K562 (cell line): Measurements from ENCODE around the gene MIDN. TPM values are rescaled to one million over a fixed set of nuclear protein-coding genes. Genes with fewer than 3 reads are reported as not detected.

ENCODE experiments used
- CHD1 ChIP-seq: fragments of 200-600 bp; sonication (generic); IDR thresholded peaks from one replicate; pipeline ENCODE4 v1.6.1; 2012; ENCODE audit warnings: mild to moderate bottlenecking, moderate library complexity, low read length, inconsistent platforms
- CHD4 ChIP-seq: fragments of 200-600 bp; sonication (generic); IDR thresholded peaks from 3 replicates; pipeline ENCODE4 v1.6.1; 2012; ENCODE audit warnings: low read depth, mild to moderate bottlenecking, mixed read lengths, low read length, inconsistent platforms; ENCODE audit not compliant: insufficient read depth, insufficient replicate concordance, poor library complexity, severe bottlenecking
- HDAC6 ChIP-seq: IDR thresholded peaks from 2 replicates; pipeline ENCODE4 v1.6.1; 2012; ENCODE audit warnings: low read depth, mild to moderate bottlenecking, control low read depth, inconsistent platforms, low read length, moderate library complexity
- KLF13 ChIP-seq: fragments of 450-650 bp; IDR thresholded peaks from 2 replicates; pipeline ENCODE4 v1.6.1; 2016; ENCODE audit warnings: missing genetic modification characterization, low read depth, mild to moderate bottlenecking, missing compliant biosample characterization, moderate library complexity, borderline replicate concordance
- NR4A1 ChIP-seq, 2 experiments: fragments of 250-450 bp in 1 of 2; fragments of 450-650 bp in 1 of 2; sonication (Bioruptor Pico) in 1 of 2; IDR thresholded peaks; 2 replicates each; pipeline versions ENCODE4 v1.4.0 to v1.6.1; 2016 to 2020; ENCODE audit warnings: mild to moderate bottlenecking in 2 of 2, missing compliant biosample characterization in 1 of 2, missing genetic modification characterization in 1 of 2, moderate library complexity in 1 of 2
- RCOR1 ChIP-seq, 2 experiments: IDR thresholded peaks; 2 replicates each; pipeline ENCODE4 v1.6.1; 2012; ENCODE audit warnings: low read depth in 2 of 2, low read length in 2 of 2, borderline replicate concordance in 1 of 2, improper control_type of control experiment in 1 of 2
- SIN3A ChIP-seq, 2 experiments: fragments of 150-350 bp in 1 of 2; IDR thresholded peaks; 2 replicates each; pipeline ENCODE4 v1.6.1; 2011 to 2016; ENCODE audit warnings: borderline replicate concordance in 2 of 2, low read depth in 2 of 2, low read length in 2 of 2, mild to moderate bottlenecking in 2 of 2, moderate library complexity in 2 of 2; ENCODE audit not compliant: control insufficient read depth in 1 of 2
- ZNF140 ChIP-seq: fragments of 250-450 bp; sonication (Bioruptor Pico); IDR thresholded peaks from 2 replicates; pipeline ENCODE4 v1.8.0; 2021; ENCODE audit warnings: moderate library complexity, mild to moderate bottlenecking, inconsistent platforms
- ZNF408 ChIP-seq: fragments of 250-450 bp; sonication (Bioruptor Pico); IDR thresholded peaks from 2 replicates; pipeline ENCODE4 v1.4.0; 2020; ENCODE audit warnings: low read depth, mild to moderate bottlenecking, moderate library complexity
- ZNF589 ChIP-seq: fragments of 200-800 bp; sonication (Bioruptor generic); IDR thresholded peaks from 2 replicates; pipeline ENCODE4 v1.6.1; 2016; ENCODE audit warnings: low read depth, missing genetic modification characterization, missing compliant biosample characterization
- ZNF668 ChIP-seq: fragments of 250-450 bp; sonication (Bioruptor Pico); IDR thresholded peaks from 2 replicates; pipeline ENCODE4 v1.8.0; 2022; ENCODE audit warnings: mild to moderate bottlenecking, inconsistent platforms
- polyA plus RNA-seq, 8 experiments: library from polyadenylated mRNA; depleted of rRNA in 4 of 8; stranded (reverse) in 5 of 8; unstranded in 3 of 8; fragments of >200 nt; fragmentation: Nextera tagmentation in 2 of 8; fragmentation: Illumina TruSeq in 1 of 8; extraction: Ambion mirVana in 2 of 8; extraction: Trizol in 1 of 8; gene quantifications; 2 replicates each; pipeline versions ENCODE4 v1.2.1 to v1.2.3, GENCODE V29; 2011 to 2014; ENCODE audit warnings: inconsistent platforms in 1 of 8, missing spikeins in 1 of 8
- total RNA-seq, 7 experiments: library from RNA; depleted of rRNA in 6 of 7; stranded (reverse); fragments of >200 nt in 6 of 7; fragmentation: Illumina TruSeq in 2 of 7; extraction: Trizol in 2 of 7; gene quantifications; 2 replicates each; pipeline versions ENCODE4 v1.2.1 to v1.2.3, GENCODE V29; 2011 to 2021; ENCODE audit warnings: low replicate concordance in 1 of 7
- TF ChIP-seq, protein P1 (sequence below): sonication (generic); formaldehyde crosslinking; IDR thresholded peaks from 2 replicates; pipeline ENCODE4 v1.8.0; 2022; ENCODE audit warnings: mild to moderate bottlenecking, low read depth, missing genetic modification reagents
- TF ChIP-seq, protein P2 (sequence below): sonication (generic); formaldehyde crosslinking; IDR thresholded peaks from 2 replicates; pipeline ENCODE4 v1.5.0; 2020; ENCODE audit warnings: missing genetic modification reagents
- TF ChIP-seq, protein P3 (sequence below): sonication (generic); formaldehyde crosslinking; IDR thresholded peaks from 2 replicates; pipeline ENCODE4 v1.8.0; 2022; ENCODE audit warnings: missing genetic modification reagents, mild to moderate bottlenecking, moderate library complexity, borderline replicate concordance
- TF ChIP-seq, protein P4 (sequence below): fragments of 450-650 bp; formaldehyde crosslinking; IDR thresholded peaks from 2 replicates; pipeline ENCODE4 v1.4.0; 2022; ENCODE audit warnings: missing genetic modification characterization
- TF ChIP-seq, protein P5 (sequence below): fragments of 450-650 bp; IDR thresholded peaks from 2 replicates; pipeline ENCODE4 v1.6.1; 2017; ENCODE audit warnings: antibody characterized with exemption

MIDN gene
- total and polyA plus RNA-seq, 9 of the 15 experiments (the other 6 are each of a cell fraction or from before 2014, with no cell fraction given), result 0.17 to 120 (median 10.1) TPM

DNA sequence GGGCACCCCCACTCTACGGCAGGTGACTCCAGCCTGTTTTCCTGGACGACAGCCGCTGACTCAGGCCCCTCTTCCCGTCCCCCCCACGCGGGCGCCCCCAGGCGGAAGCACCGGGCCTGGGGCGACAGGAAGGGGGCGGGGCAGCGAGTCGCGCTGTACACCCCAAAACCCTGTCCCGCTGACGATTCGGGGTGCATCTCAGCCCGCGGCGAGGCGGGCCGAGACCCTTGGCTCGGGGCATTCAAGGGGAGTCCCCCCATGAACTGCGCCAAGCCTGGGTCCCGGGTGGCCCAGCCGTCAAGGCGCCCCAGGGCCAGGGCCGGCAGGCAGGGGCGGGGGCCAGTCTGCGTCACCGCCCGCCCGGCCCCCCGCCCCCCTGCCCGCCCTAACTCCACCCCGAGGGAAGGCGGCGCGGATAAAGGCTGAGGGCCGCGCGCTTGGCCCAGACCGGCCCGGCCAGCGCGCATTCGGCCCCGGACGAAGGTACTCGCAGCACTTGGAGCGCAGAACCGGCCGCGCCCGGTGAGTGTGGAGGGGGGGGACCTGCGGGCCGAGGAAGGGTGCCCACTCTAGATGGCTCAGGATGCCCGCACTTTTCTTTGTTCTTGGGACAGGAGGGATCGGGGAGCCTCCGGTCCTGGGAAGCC is at the start of gene MIDN (continued):
- TF ChIP-seq ZNF668 (CRISPR knock-in tag) (no peak), ZNF408 (CRISPR knock-in tag) (no peak), ZNF140 (CRISPR knock-in tag) (no peak), HDAC6 (no peak), ZNF589 (CRISPR knock-in tag) (no peak; the same call in 1 of the 2 replicates), SIN3A (IDR thresholded peaks at IDR 0.05; ENCODE audit: borderline replicate concordance in 2 of 2, control insufficient read depth in 1 of 2, low read depth in 2 of 2, low read length in 2 of 2) (peak; percentile 58 to 73; a peak in 3 of 4 replicates), CHD4 (no peak), NR4A1 (CRISPR knock-in tag; IDR thresholded peaks at IDR 0.05) (no peak), NR4A1 (tag; IDR thresholded peaks at IDR 0.05) (no peak), RCOR1 (IDR thresholded peaks at IDR 0.05; ENCODE audit: borderline replicate concordance in 1 of 2, low read depth in 2 of 2, low read length in 2 of 2) (no peak; a peak in 1 of 4 replicates), CHD1 (no peak), KLF13 (peak; percentile 97)
- TF ChIP-seq, protein P1, sequence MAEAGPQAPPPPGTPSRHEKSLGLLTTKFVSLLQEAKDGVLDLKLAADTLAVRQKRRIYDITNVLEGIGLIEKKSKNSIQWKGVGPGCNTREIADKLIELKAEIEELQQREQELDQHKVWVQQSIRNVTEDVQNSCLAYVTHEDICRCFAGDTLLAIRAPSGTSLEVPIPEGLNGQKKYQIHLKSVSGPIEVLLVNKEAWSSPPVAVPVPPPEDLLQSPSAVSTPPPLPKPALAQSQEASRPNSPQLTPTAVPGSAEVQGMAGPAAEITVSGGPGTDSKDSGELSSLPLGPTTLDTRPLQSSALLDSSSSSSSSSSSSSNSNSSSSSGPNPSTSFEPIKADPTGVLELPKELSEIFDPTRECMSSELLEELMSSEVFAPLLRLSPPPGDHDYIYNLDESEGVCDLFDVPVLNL (CRISPR knock-in tag), result no peak
- TF ChIP-seq, protein P2, sequence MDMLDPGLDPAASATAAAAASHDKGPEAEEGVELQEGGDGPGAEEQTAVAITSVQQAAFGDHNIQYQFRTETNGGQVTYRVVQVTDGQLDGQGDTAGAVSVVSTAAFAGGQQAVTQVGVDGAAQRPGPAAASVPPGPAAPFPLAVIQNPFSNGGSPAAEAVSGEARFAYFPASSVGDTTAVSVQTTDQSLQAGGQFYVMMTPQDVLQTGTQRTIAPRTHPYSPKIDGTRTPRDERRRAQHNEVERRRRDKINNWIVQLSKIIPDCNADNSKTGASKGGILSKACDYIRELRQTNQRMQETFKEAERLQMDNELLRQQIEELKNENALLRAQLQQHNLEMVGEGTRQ (CRISPR knock-in tag), result no peak
- TF ChIP-seq, protein P3, sequence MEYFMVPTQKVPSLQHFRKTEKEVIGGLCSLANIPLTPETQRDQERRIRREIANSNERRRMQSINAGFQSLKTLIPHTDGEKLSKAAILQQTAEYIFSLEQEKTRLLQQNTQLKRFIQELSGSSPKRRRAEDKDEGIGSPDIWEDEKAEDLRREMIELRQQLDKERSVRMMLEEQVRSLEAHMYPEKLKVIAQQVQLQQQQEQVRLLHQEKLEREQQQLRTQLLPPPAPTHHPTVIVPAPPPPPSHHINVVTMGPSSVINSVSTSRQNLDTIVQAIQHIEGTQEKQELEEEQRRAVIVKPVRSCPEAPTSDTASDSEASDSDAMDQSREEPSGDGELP (CRISPR knock-in tag), result peak; percentile 84
- TF ChIP-seq, protein P4, sequence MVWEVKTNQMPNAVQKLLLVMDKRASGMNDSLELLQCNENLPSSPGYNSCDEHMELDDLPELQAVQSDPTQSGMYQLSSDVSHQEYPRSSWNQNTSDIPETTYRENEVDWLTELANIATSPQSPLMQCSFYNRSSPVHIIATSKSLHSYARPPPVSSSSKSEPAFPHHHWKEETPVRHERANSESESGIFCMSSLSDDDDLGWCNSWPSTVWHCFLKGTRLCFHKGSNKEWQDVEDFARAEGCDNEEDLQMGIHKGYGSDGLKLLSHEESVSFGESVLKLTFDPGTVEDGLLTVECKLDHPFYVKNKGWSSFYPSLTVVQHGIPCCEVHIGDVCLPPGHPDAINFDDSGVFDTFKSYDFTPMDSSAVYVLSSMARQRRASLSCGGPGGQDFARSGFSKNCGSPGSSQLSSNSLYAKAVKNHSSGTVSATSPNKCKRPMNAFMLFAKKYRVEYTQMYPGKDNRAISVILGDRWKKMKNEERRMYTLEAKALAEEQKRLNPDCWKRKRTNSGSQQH (CRISPR knock-in tag), result no peak
- TF ChIP-seq, protein P5, sequence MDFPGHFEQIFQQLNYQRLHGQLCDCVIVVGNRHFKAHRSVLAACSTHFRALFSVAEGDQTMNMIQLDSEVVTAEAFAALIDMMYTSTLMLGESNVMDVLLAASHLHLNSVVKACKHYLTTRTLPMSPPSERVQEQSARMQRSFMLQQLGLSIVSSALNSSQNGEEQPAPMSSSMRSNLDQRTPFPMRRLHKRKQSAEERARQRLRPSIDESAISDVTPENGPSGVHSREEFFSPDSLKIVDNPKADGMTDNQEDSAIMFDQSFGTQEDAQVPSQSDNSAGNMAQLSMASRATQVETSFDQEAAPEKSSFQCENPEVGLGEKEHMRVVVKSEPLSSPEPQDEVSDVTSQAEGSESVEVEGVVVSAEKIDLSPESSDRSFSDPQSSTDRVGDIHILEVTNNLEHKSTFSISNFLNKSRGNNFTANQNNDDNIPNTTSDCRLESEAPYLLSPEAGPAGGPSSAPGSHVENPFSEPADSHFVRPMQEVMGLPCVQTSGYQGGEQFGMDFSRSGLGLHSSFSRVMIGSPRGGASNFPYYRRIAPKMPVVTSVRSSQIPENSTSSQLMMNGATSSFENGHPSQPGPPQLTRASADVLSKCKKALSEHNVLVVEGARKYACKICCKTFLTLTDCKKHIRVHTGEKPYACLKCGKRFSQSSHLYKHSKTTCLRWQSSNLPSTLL, result no peak
